ENCODE data around the gene NEU1. TPM values are rescaled to one million over a fixed set of nuclear protein-coding genes. Genes with fewer than 3 reads are reported as not detected.
A peak's percentile ranks its signal among the peaks of the same experiment; 100 is the strongest.

The NEU1 gene
- total and polyA plus RNA-seq, 8 donors: 19.0 to 38.5 (median 24.6) TPM

DNA sequence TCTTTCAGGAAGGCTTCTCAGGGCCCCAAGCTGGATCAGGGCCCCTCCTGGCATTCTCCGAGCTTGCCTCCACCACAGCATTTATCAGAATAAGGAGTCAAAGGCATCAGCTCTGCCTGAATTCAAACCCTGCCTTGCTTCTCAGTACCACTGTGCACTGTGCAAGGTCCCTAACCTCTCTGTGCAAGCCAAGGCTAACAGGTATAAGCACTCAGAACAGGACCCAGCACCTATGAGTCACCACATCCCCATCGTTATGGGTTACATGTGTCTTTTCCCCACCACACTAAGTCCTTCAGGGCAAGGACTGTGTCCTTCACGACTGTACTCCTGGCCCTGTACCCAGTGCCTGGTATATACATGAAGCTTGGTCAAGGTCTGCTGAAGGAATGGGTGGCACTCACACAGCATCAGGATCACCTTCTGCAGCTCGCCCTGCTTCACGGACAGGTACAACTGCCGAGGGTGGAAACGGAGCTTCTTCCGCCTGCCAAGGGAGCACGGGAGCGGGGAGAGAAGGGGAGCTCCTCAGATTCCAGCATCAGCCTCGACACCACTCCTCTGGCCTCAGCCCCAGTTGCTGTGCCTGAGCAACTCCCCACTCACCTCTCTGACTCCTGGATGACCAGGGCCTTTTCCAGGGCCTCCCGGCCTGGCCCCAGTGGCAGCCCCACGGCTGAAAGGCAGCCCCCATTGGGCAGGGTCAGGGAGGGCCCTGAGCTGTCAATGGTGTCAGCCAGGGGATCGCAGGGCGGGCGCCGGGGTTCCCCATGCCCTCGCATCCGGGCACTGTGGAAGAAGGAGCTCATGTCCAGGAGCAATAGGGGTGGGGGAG is 24.8 kb upstream of the NEU1 start:
- FAIRE-seq (no peak), ATAC-seq (no peak), DNase-seq (peak in 2 of 6 donors; percentile 18 to 71)
- H3K9me3 ChIP-seq: no peaks in the 10 kb centered on the region
- no peak overlapping the region for H3K4me3 ChIP-seq
- no peaks in the 10 kb centered on the region for H3K4me1 ChIP-seq
- peaks cover 5 to 65% (median 20%) of the 10 kb centered on the region in 3 donors for H3K36me3 ChIP-seq
- no peak overlapping the region for H3K27ac ChIP-seq
- H3K27me3 ChIP-seq: no peaks in the 10 kb centered on the region
- TF ChIP-seq, protein P1, sequence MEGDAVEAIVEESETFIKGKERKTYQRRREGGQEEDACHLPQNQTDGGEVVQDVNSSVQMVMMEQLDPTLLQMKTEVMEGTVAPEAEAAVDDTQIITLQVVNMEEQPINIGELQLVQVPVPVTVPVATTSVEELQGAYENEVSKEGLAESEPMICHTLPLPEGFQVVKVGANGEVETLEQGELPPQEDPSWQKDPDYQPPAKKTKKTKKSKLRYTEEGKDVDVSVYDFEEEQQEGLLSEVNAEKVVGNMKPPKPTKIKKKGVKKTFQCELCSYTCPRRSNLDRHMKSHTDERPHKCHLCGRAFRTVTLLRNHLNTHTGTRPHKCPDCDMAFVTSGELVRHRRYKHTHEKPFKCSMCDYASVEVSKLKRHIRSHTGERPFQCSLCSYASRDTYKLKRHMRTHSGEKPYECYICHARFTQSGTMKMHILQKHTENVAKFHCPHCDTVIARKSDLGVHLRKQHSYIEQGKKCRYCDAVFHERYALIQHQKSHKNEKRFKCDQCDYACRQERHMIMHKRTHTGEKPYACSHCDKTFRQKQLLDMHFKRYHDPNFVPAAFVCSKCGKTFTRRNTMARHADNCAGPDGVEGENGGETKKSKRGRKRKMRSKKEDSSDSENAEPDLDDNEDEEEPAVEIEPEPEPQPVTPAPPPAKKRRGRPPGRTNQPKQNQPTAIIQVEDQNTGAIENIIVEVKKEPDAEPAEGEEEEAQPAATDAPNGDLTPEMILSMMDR (IDR thresholded peaks at IDR 0.05): no peak
- intact Hi-C loops (cut with DNase I): no loop called here
- 89 to 91% methylated on average over 19 of the region's 19 CpGs for WGBS, 2 donors

DNA sequence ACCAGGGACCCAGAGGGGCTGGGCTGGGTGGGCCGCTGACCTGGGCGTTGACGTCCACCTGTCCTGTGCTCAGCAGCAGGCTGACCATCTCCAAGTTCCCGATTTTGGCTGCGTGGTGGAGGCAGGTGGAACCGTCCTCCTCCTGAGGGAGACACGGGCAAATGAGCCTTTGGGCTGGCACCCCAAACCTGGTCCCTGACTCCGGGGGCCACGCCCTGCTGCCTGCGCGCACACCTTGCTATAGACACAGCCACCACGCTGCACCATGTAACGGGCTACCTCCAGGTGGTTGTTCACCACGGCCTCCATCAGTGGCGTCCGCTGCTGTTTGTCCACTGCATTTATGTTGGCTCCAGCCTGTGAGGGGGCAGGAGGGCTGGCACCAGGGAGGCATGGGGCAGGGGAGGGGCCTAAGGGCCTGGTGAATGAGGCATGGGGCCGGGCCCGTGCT is 23.9 kb upstream of the NEU1 start:
- ATAC-seq (no peak), FAIRE-seq (no peak), DNase-seq (peak in 2 of 6 donors; percentile 25 to 60)
- intact Hi-C loops (cut with DNase I): no loop called here
- Histone ChIP-seq H3K36me3 (peaks cover 5 to 60% (median 19%) of the 10 kb centered on the region in 3 donors), H3K27ac (no peak overlapping the region), H3K4me3 (no peak overlapping the region), H3K9me3 (no peaks in the 10 kb centered on the region), H3K4me1 (no peaks in the 10 kb centered on the region), H3K27me3 (no peaks in the 10 kb centered on the region)
- TF ChIP-seq, protein P1 (IDR thresholded peaks at IDR 0.05): no peak
- WGBS, 2 donors: 89 to 93% methylated on average over 18 of the region's 18 CpGs

DNA sequence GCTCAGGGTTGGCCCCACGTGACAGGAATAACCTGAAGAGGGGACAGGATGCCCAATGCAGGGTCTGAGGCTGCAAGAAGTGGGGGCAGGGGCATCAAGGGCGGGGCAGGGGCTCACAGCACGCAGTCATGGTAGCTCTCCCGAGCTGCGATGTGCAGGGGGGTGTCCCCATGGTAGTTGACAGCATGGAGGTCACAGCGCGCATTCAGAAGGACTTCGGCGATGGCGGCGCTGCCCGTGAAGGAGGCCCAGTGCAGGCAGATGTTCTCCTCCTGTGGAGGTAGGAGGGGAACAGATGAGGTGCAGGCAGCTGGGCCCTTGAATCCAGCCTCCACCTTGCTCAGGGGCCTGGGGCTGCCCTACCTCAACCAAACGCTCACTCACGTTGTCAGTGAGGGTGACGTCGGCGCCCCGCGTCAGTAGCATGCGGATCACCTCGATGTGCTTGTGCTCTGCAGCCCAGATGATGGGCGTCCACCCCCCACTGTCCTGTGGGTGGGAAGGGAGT is 22.0 kb upstream of the NEU1 start:
- no peak overlapping the region for H3K27ac ChIP-seq
- intact Hi-C loops (cut with DNase I): no loop called here
- no peaks in the 10 kb centered on the region for H3K4me1 ChIP-seq
- 94 to 95% methylated on average over 22 of the region's 22 CpGs for WGBS, 2 donors
- no peak for FAIRE-seq
- peak in 2 of 6 donors; percentile 29 to 60 for DNase-seq
- H3K4me3 ChIP-seq: no peak overlapping the region
- peaks cover 5 to 57% (median 26%) of the 10 kb centered on the region in 3 donors for H3K36me3 ChIP-seq
- no peak for ATAC-seq
- TF ChIP-seq, protein P1 (IDR thresholded peaks at IDR 0.05): no peak
- no peaks in the 10 kb centered on the region for H3K27me3 ChIP-seq
- no peaks in the 10 kb centered on the region for H3K9me3 ChIP-seq

DNA sequence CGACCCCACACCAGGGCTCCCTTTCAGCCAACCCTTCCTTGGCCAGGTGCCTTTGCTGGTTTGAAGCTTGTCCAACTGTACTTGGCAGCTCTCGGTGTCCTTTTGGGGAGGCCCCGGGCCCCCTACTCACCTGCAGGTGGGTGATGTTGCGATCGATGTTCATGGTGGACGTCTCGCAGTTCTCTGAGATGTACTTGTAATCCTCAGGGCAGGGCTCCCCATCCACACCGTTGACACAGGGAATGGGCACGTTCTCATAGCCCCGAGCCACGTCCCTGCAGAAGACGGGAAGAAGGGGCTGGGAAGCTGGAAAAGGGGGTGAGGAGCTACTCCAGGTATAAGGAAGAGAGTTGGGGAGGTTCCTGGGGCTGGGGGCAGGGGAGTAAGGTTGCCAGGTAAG is 21.1 kb upstream of the NEU1 start:
- WGBS, 2 donors: 91 to 93% methylated on average over 12 of the region's 12 CpGs
- Histone ChIP-seq H3K9me3 (no peaks in the 10 kb centered on the region), H3K4me1 (no peaks in the 10 kb centered on the region), H3K36me3 (peaks cover 5 to 57% (median 23%) of the 10 kb centered on the region in 3 donors), H3K27me3 (no peaks in the 10 kb centered on the region), H3K4me3 (no peak overlapping the region), H3K27ac (no peak overlapping the region)
- intact Hi-C loops (cut with DNase I): no loop called here
- no peak for ATAC-seq
- TF ChIP-seq, protein P1 (IDR thresholded peaks at IDR 0.05): no peak
- no peak for FAIRE-seq
- DNase-seq: no peak

DNA sequence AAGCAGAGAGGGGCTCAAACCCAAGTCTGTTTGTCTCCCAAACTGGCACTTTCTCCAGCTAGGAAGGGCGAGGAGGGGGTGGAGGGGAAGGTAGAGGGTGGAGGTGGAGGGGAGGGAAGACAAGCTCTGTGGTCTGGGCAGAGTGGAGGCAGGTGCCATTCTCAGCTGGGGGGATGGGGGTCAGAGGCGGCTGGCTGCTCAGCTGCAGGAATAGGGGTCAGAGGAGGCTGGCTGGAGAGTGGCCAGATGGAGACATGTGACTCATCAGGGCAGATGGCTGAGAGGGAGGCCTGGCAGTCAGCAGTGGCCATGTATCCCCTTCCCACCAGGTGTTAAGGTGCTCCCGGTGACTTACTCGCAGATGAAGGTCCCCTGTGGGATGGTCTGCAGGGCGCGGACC is 19.7 kb upstream of the NEU1 start:
- Histone ChIP-seq H3K4me3 (no peak overlapping the region), H3K27ac (no peak overlapping the region), H3K36me3 (peaks cover 5 to 49% (median 19%) of the 10 kb centered on the region in 3 donors), H3K27me3 (no peaks in the 10 kb centered on the region), H3K9me3 (no peaks in the 10 kb centered on the region), H3K4me1 (peaks cover 0 to 6% (median 5%) of the 10 kb centered on the region in 3 donors)
- WGBS, 2 donors: 89 to 92% methylated on average over 6 of the region's 6 CpGs
- intact Hi-C loops (cut with DNase I): no loop called here
- TF ChIP-seq, protein P1 (IDR thresholded peaks at IDR 0.05): no peak
- ATAC-seq: no peak
- no peak for FAIRE-seq
- peak in 1 of 6 donors; percentile 13 for DNase-seq
